Pons (tissue), 1 donor: ENCODE measurements around the gene ZSCAN5C.
A peak's percentile ranks its signal among the peaks of the same experiment; 100 is the strongest.
"Not testable (repeated sequence)": the region's sequence is repeated elsewhere in the genome, so short reads cannot be mapped to it uniquely, and the experiment has no call there.

Experiments
- DNase-seq: peaks from one replicate; pipeline ENCODE4 v3.0.0-alpha.2; 2016; ENCODE audit warnings: low spot score

ZSCAN5C gene

DNA sequence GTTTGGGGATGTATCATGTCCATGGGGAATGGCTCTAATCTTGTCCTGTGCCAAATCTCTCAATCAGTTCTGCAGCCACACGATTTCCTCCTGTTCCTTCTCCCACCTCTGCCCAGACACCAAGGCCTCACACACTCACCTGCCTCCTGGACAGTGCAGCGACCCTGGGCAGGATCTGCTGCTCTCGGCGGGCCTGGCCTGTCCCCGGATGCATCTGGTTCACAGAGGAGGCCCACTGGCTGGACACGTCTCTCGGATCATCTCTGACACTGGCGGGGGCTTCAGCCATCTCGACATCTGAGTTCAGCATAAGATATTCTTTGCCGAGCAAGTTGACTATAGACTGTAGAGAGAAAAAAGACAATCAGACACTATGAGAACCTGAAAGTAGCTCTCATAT is 10.4 kb upstream of the ZSCAN5C start:
- DNase-seq: no peak

DNA sequence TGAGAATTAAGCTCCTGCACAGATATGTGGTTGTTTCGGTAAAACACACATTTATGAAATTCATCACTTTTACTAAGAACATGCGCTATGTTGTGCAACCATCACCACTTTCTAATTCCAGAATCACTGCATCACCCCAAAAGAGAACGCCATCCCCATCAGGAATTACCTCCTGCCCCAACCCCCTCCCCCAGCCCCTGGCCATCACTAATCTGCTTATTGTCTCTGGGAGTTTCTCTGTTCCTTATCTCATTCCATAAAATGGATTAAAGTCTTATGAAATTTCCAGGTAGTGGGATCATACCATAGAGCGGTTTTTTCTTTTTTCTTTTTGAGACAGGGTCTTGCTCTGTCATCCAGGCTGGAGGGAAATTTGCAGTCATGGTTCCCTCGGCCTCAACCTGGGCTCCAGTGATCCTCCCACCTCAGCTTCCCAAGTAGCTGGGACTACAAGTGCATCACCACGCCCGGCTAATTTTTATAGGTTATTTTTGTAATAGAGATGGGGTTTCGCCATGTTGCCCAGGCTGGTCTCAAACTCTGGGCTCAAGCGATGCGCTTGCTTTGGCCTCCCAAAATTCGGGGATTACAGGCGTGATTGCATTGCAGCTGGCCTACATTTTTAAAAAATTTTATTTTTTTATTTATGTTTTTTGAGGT is 8.0 kb upstream of the ZSCAN5C start:
- DNase-seq: no peak

DNA sequence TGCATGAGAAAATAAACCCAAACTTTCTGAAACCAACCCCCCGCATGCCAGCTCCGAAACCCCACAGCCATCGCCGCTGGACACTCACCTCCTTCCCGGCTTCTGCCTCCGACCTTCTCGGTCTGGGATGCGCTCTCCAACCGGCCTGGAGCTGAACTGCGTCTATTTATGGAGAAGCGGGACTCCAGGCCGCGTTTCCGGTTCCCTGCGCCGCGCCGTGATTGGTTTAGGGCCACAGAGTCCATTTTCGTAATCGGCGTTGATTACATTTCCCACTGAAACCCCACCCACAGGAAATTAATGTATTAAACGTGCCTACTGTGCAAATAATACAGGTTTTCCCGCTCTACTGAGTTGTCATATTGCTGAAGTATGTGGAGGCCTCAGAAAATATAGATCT is 4.4 kb upstream of the ZSCAN5C start, which contains the start of gene ZSCAN5B:
Gene ZSCAN5B, minus strand, starts transcription at position 138 of the 400 bp plus-strand sequence. CDS start 4,731 bp downstream, outside the sequence.
- DNase-seq: not testable (repeated sequence)

DNA sequence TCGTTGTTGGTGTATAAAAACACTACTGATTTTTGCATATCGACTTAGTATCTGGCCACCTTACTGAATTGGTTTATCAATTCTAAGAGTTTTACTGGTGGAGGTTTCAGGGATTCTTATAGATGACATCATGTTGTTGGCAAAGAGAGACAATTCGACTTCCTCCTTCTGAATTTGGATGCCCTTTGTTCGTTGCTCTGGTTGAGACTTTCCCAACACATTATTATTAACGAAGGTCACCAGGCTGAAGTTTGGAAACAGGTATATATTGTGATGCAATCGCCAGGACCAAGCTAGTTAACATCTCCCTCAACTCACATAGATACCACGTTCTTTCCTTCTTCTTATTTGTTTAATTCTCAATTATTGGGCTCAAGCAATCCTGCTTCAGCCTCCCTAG is 2.4 kb upstream of the ZSCAN5C start:
- no peak for DNase-seq

DNA sequence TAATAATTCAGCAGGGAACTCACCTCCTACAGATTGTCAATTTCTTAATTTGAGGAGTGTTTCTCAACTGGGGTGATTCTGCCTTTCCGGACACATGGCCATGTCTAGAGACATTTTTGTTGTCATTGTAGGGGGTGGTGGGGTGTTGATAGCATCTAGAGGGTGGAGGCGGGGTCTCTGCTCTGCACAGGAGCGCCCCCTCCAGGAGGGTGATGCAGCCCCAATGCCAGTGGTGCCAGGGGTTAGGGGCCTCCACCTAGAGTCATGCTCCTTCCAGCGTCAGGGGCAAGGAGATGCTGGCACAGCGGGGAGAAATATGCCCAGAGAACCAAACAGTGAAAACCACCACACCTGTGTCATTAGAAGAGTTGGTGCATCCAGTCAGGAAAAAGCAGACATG is 5.5 kb downstream of the ZSCAN5C start:
- DNase-seq: not testable (repeated sequence)

DNA sequence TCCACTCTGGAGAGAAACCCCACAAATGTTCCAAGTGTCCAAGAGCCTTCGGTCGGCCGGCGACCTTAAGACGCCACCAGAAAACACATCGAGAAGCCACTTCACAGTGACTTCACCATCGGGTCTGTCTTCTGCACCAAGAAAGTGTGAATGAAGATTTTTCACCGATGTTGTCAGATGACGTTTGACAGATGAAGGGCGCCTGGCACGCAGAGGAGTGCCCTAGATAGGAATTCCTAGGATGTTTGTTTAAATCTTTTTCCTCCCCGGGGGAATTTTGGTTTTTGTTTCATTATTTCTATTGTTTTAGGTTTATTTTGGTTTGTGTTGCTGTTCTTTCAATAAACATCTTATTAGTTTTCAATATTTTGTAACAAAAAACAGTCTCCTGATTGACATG is 7.0 kb downstream of the ZSCAN5C start:
- no peak for DNase-seq

DNA sequence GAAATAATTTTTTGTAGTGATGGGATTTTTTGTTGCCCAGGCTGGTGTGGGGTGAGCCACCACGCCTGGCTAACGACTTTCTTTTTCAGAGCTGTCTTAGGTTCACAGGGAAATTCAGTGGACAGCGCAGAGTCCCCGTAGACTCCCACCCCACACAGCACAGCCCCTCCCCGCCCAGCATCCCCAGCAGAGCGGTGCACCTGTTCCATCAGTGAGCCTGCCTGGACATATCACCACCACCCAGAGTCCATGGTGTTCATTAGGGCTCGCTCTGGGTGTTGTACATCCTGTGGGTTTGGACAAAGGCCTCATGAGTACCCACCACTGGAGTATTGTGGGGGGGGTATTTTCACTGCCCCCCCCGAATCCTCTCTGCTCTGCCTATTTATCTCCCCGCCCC is 8.0 kb downstream of the ZSCAN5C start:
- not testable (repeated sequence) for DNase-seq

DNA sequence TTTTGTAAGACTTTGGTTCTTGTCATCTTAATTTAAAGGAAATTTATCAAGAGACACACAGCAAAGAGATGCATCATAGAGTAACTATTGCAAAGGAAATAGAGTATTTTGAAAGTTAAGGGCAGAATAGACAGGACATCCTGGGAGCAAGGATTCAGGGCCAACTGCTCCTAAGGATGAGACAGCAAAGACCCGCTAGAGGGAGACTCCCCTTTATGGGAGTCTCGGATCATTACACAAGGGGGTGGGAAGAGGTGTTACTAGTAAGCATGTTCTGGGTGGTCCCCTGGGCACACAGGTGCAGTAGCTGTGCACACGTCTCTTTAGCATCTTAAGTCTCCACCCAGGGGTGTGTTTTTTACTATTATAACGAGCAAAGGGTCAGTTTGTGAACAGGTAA is 9.6 kb downstream of the ZSCAN5C start:
- no peak for DNase-seq

DNA sequence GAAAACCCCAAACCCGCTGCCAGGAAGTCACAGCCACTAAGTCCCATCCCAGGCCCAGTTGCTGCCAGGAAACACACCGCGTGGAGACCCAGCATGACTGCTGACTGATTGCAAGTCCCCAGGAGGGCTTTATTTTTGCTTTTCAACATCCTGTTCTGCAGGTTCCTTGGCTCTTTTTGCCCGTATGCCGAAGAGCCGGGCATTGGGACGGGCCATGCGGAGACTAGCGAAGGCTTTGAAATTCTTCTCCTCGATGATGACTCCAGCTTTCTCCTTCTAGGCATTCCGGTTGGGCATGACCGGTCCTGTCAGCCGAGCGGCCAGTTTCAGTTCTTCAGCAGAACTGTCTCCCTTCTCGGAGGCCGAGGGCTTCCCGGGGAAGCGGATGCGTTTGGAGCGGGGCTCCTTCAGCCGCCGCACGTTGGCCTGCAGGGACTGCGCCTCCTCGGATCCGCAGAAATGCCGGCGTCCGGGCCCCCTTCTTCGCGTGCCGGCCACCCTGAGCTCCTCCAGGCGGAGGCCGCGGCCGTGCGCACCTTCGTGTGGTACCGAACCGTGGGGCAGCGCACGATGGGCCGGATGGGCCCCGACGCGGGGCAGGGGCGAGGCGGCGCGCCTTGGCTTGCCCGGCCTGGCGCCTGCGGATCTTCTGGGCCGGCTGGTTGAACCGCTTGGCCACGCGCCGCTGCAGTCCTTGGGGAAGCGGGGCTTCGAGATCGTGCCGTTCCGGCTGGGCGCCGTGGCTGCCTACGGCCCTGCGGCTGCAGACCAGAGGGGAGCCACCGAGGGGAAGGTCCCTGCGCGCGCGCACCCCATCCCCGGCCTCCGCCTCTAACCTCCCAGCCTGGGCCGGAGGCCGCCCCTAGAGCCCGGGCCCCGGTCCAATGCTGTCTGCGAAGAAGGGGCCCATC is 15.2 kb downstream of the ZSCAN5C start:
- DNase-seq: no peak

DNA sequence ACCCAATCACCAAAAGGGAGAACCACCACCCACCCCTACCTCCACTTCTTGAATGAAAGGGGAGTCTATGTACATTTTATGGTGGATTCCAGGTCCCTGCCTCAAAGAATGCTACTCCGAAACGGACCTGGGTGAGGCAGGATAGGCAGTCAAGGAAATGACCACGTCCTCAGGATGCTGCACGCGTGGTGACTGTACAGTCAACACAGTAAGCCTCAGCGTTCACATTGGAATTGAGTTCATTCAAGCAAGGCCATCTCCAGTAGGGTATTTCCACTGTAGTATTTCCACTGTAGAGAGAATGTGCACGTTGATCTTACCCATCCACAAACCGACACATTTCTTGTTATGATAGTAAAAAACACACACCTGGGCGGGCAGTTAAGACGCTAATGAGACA is 16.9 kb downstream of the ZSCAN5C start:
- DNase-seq: no peak

DNA sequence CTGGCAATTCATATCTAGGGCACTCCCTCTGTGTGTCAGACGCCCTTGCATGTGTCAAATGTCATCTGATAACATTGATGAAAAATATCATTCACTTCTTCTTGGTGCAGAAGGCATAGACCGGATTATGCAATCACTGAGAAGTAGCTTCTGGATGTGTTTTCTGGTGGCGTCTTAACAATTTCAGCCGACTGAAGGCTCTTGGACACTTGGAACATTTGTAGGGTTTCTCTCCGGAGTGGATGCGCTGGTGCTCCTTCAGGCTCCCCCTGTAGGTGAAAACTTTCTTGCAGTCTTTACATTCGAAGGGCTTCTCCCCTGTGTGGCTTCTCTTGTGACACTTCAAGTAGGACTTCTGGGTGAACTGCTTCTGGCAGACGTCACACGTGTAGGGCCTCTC is 19.4 kb downstream of the ZSCAN5C start:
- not testable (repeated sequence) for DNase-seq

DNA sequence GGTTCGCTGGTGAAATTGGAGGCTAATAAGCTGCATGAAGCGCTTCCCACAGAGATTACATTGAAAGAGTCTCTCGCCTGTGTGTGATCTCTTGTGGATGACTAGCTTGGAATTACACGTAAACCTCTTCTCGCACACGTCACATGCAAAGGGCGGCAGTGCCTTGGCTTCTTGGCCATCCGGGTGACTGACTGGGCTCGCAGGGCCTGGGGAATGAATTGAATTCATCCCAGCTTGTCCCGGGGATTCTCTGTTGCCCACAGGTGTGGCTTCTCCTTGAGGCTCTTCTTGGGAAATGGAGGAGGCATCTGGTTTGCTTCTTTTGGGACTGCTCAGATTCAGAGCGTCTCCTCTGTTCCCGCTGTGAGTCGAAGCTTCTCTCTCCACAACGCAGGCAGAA is 19.8 kb downstream of the ZSCAN5C start:
- DNase-seq: no peak

DNA sequence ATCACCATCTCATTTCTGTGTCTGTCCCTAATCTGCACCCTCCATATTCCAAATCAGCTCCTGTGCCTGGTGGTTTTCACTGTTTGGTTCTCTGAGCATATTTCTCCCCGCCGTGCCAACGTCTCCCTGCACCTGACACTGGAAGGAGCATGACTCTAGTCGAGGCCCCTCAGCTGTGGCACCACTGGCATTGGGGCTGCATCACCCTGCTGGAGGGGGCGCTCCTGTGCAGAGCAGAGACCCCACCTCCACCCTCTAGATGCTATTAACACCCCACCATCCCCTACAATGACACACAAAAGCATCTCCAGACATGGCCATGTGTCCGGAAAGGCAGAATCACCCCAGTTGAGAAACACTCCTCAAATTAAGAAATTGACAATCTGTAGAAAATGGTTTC is 20.8 kb downstream of the ZSCAN5C start:
- no peak for DNase-seq

DNA sequence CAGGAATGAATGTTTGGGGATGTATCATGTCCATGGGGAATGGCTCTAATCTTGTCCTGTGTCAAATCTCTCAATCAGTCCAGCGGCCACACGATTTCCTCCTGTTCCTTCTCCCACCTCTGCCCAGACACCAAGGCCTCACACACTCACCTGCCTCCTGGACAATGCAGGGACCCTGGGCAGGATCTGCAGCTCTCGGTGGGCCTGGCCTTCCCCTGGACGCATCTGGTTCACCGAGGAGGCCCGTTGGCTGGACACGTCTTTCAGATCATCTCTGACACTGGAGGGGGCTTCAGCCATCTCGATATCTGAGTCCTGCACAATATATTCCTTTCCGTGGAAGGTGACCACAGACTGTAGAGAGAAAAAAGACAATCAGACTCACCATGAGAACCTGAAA is 21.4 kb downstream of the ZSCAN5C start:
- no peak for DNase-seq

DNA sequence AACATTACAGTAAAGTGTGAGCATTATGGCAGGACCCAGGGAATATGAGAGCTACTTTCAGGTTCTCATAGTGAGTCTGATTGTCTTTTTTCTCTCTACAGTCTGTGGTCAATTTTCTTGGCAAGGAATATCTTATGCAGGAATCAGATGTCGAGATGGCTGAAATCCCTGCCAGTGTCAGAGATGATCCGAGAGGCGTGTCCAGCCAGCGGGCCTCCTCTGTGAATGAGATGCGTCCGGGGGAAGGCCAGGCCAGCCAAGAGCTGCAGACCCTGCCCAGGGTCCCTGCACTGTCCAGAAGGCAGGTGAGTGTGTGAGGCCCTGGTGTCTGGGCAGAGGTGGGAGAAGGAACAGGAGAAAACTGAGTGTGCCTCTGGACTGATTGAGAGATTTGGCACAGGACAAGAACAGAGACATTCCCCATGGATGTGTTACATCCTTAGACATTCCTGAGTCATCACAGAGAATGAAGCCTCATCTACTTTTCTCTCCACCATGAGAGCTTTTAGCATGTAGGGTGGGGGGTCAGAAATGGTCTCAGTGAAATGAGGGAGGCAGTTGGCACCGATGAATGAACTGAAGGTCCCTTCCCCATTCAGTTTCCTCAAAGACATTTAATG is 43.2 kb downstream of the ZSCAN5C start:
- no peak for DNase-seq

DNA sequence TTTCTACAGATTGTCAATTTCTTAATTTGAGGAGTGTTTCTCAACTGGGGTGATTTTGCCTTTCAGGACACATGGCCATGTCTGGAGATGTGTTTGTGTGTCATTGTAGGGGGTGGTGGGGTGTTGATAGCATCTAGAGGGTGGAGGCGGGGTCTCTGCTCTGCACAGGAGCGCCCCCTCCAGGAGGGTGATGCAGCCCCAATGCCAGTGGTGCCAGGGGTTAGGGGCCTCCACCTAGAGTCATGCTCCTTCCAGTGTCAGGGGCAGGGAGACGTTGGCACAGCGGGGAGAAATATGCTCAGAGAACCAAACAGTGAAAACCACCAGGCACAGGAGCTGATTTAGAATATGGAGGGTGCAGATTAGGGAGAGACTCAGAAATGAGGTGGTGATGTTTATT is 43.7 kb downstream of the ZSCAN5C start:
- DNase-seq: not testable (repeated sequence)

DNA sequence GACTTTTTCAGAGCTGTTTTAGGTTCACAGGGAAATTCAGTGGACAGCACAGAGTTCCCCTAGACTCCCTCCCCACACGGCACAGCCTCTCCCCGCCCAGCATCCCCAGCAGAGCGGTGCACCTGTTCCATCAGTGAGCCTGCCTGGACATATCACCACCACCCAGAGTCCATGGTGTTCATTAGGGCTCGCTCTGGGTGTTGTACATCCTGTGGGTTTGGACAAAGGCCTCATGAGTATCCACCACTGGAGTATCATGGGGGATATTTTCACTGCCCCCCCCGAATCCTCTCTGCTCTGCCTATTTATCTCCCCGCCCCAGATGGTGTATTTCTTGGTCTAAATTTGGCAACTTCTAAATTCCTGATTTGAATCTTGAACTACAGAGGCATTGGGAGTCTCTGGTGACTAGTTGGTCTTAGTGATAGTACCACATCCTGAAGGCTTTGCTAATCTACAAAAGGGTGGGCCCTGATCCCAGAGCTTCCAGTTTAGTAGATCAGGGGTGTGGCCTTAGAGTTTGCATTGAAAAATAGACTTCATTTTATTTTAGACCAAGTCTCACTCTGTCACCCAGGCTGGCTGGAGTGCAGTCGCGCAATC is 46.8 kb downstream of the ZSCAN5C start:
- not testable (repeated sequence) for DNase-seq

DNA sequence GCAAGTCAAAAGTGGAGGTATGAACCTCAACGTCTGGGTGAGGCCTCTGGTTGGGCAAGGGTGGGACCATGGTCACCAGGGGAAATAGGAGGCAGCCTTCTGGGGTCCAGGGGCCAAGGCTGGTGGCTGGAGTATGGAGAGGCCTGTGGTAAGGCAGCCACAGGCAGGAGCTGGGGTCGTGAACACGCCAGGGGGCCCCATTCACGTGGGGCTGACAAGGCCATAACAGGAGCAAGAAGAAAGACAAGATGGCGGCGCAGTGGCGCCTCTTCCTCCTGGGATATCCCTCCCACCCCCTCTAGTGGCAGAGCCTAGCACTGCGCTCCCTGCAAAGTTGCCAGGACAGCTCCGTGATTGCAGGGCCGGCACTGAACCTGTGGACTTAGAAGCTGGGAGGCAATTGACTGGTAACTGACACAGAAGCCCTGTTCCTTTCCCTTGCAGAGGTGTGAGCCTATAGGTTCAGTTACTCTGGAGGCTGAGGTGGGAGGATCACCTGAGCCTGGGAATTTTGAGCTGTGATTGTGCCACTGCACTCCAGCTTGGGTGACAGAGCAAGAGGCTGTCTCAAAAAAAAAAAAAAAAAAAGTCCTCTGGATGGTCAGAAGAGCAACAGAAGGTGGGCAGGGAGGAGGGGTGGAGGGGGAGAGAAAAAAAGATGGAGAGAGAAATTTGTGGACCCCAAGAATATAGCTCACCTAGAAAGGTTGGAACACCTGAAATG is 50.8 kb downstream of the ZSCAN5C start:
- peak; percentile 39 for DNase-seq

DNA sequence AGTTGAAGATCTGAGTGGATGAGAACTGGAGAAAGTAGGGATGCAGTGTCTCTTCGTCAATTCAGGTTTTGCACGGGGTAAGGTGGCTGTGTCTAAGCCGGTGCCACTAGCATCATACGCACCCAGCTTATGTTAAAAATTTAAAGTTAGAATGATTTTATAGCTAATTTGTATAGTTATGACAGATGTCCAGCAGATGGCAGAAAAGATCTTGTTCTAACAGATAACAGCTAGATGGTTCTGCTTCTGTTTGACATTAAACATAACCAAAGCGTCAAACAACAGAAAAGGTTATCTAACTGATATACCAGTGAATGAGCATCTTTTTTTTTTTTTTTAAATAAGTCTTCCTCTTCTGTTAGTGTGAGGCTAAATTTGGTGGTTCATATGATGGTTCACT is 51.7 kb downstream of the ZSCAN5C start:
- peak; percentile 80 for DNase-seq

DNA sequence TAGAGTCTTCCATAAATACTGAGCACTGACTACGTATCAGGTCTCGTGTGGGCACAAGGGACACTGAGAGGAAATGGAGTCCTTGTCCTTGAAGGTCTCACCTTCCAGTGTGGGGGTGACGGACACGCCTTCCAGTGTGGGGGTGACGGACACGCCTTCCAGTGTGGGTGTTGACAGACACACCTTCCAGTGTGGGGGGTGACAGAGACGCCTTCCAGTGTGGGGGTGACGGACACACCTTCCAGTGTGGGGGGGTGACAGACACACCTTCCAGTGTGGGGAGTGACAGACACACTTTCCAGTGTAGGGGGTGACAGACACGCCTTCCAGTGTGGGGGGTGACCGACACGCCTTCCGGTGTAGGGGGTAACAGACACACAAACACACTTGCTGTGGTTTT is 56.2 kb downstream of the ZSCAN5C start:
- no peak for DNase-seq
